Epidermal melanocyte (primary cell): ENCODE measurements around the gene FAM177B.
"Not testable (repeated sequence)": the region's sequence is repeated elsewhere in the genome, so short reads cannot be mapped to it uniquely, and the experiment has no call there.

ENCODE experiments used
- DNase-seq: peaks from one replicate; pipeline ENCODE4 v3.0.0; 2011; ENCODE audit warnings: low spot score; ENCODE audit not compliant: insufficient read length

FAM177B gene

GRCh38 chr1:222739929-222740328, 2.9 kb downstream of the FAM177B start:
- no peak for DNase-seq

- not testable (repeated sequence) for DNase-seq
Observed at GRCh38 chr1:222741630-222742457, 4.8 kb downstream of the FAM177B start.

GRCh38 chr1:222749927-222750326, 12.9 kb downstream of the FAM177B start:
- no peak for DNase-seq

GRCh38 chr1:222750651-222751050, 13.6 kb downstream of the FAM177B start:
- no peak for DNase-seq

GRCh38 chr1:222751255-222751654, 14.3 kb downstream of the FAM177B start:
- no peak for DNase-seq

- peak; percentile 42 for DNase-seq
Observed at GRCh38 chr1:222754366-222755139, 17.6 kb downstream of the FAM177B start.

- DNase-seq = no peak
Observed at GRCh38 chr1:222757646-222758268, 20.8 kb downstream of the FAM177B start.

GRCh38 chr1:222759451-222760035, 22.5 kb downstream of the FAM177B start:
- no peak for DNase-seq

- DNase-seq = no peak
Observed at GRCh38 chr1:222761083-222761482, 24.1 kb downstream of the FAM177B start.

GRCh38 chr1:222762178-222762577, 25.2 kb downstream of the FAM177B start:
- not testable (repeated sequence) for DNase-seq

- DNase-seq = no peak
Observed at GRCh38 chr1:222767152-222767571, 30.2 kb downstream of the FAM177B start.

GRCh38 chr1:222768592-222768991, 31.6 kb downstream of the FAM177B start:
- DNase-seq = no peak

GRCh38 chr1:222769181-222769580, 32.2 kb downstream of the FAM177B start:
- DNase-seq = no peak

- DNase-seq = no peak
Observed at GRCh38 chr1:222769971-222770620, 33.1 kb downstream of the FAM177B start.

- no peak for DNase-seq
Observed at GRCh38 chr1:222772996-222773379, 36.0 kb downstream of the FAM177B start.

GRCh38 chr1:222777463-222777862, 40.5 kb downstream of the FAM177B start:
- DNase-seq = no peak

GRCh38 chr1:222777977-222778376, 41.0 kb downstream of the FAM177B start:
- DNase-seq = no peak

- DNase-seq = no peak
Observed at GRCh38 chr1:222781251-222781650, 44.2 kb downstream of the FAM177B start.

GRCh38 chr1:222783051-222783450, 46.0 kb downstream of the FAM177B start:
- no peak for DNase-seq

- no peak for DNase-seq
Observed at GRCh38 chr1:222784371-222784770, 47.4 kb downstream of the FAM177B start.

- DNase-seq = no peak
Observed at GRCh38 chr1:222784916-222785315, 47.9 kb downstream of the FAM177B start.
